Uterus (tissue), 4 donors: ENCODE measurements around the gene ADARB2. TPM values are rescaled to one million over a fixed set of nuclear protein-coding genes. Genes with fewer than 3 reads are reported as not detected.
"Not testable (repeated sequence)": the region's sequence is repeated elsewhere in the genome, so short reads cannot be mapped to it uniquely, and the experiment has no call there.

Experiments
- DNase-seq, 2 donors: peaks; one replicate each; pipeline ENCODE4 v3.0.0-alpha.2; 2019 to 2020
- H3K27ac ChIP-seq, 2 donors: fragments of 200-600 bp; sonication (generic); 1 replicate in 1 of 2; 2 replicates in 1 of 2; pipeline ENCODE4 v1.5.1; 2016 to 2018
- H3K27me3 ChIP-seq, 2 donors: fragments of 200-600 bp; sonication (generic); one replicate each; pipeline ENCODE4 v1.5.1; 2018 to 2019; ENCODE audit warnings: control low read depth in 1 of 2
- H3K36me3 ChIP-seq, 2 donors: fragments of 200-600 bp; sonication (generic); one replicate each; pipeline ENCODE4 v1.5.1; 2019; ENCODE audit warnings: control low read depth in 1 of 2
- H3K4me1 ChIP-seq, 2 donors: fragments of 200-600 bp; sonication (generic); one replicate each; pipeline ENCODE4 v1.5.1; 2018 to 2019; ENCODE audit warnings: control low read depth in 1 of 2
- H3K4me3 ChIP-seq, 2 donors: fragments of 200-600 bp; sonication (generic); 1 replicate in 1 of 2; 2 replicates in 1 of 2; pipeline ENCODE4 v1.5.1; 2018 to 2019; ENCODE audit warnings: mild to moderate bottlenecking in 1 of 2
- H3K9me3 ChIP-seq, 2 donors: fragments of 200-600 bp; sonication (generic); one replicate each; pipeline ENCODE4 v1.5.1; 2019; ENCODE audit warnings: control low read depth in 1 of 2
- POLR2A ChIP-seq, 2 donors: fragments of 450-650 bp; IDR thresholded peaks; one replicate each; pipeline ENCODE4 v1.6.1; 2016; ENCODE audit warnings: antibody characterized with exemption in 2 of 2, mild to moderate bottlenecking in 1 of 2, moderate library complexity in 1 of 2
- intact Hi-C: fragments of 100-400 bp; cut with DNase I; formaldehyde crosslinking; loops from one replicate; pipeline ENCODE4 v1.15.1; 2023; ENCODE audit warnings: low total_unique reads
- total RNA-seq, 4 donors: library from RNA; depleted of rRNA in 3 of 4; stranded (reverse); fragments of >200 nt in 3 of 4; gene quantifications; one replicate each; pipeline versions ENCODE4 v1.1.0 to v1.2.4, GENCODE V29; 2014 to 2023
- TF ChIP-seq, protein P1 (sequence below), 4 experiments: fragments of 200-600 bp in 2 of 4; fragments of 450-650 bp in 2 of 4; sonication (generic) in 2 of 4; IDR thresholded peaks; one replicate each; pipeline ENCODE4 v1.5.1; 2016 to 2019; ENCODE audit warnings: antibody characterized with exemption in 4 of 4, mild to moderate bottlenecking in 2 of 4, moderate library complexity in 1 of 4
- donor health status: DM: yes; HTN: yes; CAD: no.

The ADARB2 gene
- total RNA-seq, 4 donors from 2014 or later, result 0.76 to 2.6 (median 2.0) TPM; not detected in 1

- intact Hi-C loops, result no loop called here
- TF ChIP-seq POLR2A (IDR thresholded peaks at IDR 0.05), result no peak
- TF ChIP-seq, protein P1, sequence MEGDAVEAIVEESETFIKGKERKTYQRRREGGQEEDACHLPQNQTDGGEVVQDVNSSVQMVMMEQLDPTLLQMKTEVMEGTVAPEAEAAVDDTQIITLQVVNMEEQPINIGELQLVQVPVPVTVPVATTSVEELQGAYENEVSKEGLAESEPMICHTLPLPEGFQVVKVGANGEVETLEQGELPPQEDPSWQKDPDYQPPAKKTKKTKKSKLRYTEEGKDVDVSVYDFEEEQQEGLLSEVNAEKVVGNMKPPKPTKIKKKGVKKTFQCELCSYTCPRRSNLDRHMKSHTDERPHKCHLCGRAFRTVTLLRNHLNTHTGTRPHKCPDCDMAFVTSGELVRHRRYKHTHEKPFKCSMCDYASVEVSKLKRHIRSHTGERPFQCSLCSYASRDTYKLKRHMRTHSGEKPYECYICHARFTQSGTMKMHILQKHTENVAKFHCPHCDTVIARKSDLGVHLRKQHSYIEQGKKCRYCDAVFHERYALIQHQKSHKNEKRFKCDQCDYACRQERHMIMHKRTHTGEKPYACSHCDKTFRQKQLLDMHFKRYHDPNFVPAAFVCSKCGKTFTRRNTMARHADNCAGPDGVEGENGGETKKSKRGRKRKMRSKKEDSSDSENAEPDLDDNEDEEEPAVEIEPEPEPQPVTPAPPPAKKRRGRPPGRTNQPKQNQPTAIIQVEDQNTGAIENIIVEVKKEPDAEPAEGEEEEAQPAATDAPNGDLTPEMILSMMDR (IDR thresholded peaks at IDR 0.05), result no peak
- H3K27ac ChIP-seq, result no peak overlapping the region
- H3K4me1 ChIP-seq, result no peaks in the 10 kb centered on the region
- no peaks in the 10 kb centered on the region for H3K9me3 ChIP-seq
- no peaks in the 10 kb centered on the region for H3K36me3 ChIP-seq
- no peak for DNase-seq
- H3K4me3 ChIP-seq, result no peak overlapping the region
- H3K27me3 ChIP-seq, result no peaks in the 10 kb centered on the region
These were observed 576.6 kb downstream of the ADARB2 start for GRCh38 chr10:1160561-1161314.

DNA sequence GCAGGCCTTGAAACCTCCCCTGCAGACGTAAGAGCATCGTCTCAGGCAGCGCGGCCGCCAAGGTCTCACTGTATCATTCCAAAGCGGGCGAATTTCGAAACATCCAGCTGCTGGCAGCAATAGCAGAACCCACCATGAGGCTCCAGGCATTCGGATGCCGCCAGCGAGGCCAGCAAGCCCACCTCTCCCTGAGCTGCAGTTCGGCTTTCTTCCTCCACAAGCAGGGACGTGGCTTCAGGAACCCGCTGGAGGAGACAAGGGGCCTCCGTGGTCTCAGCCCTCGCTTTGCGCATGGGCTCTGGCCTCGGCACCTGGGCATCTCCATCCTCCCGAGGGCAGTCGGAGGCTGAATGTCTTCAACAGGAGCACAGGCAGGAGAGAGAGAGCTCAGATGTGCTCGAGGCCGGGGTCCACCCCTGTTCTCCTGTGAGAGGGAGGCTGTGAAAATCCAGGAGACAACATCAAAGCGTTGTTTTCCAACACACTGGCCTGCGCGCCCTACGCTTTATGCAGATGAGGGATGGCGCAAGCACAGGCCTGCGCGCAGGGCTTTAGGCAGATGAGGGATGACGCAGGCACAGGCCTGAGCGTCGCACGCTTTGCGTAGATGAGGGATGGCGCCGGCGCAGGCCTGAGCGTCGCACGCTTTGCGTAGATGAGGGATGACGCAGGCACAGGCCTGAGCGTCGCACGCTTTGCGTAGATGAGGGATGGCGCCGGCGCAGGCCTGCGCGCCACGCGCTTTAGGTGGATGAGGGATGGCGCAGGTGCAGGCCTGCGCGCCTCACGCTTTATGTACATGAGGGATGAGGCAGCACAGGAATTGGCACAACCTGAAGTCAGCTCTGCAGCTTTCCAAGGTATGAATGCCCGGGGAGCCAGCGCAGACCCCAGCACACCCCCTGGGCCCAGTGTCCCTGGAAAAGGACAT lies 577.9 kb downstream of the ADARB2 start:
- no peak overlapping the region for H3K4me3 ChIP-seq
- no peak for DNase-seq

GRCh38 chr10:1158536-1158935 lies 578.8 kb downstream of the ADARB2 start:
- DNase-seq, H3K9me3 ChIP-seq, H3K27ac ChIP-seq, H3K36me3 ChIP-seq, H3K4me1 ChIP-seq, H3K27me3 ChIP-seq, H3K4me3 ChIP-seq, intact Hi-C loops: not testable (repeated sequence)

More for the DNA sequence above, 577.9 kb downstream of the ADARB2 start:
- intact Hi-C loops, result no loop called here
- H3K9me3 ChIP-seq, result no peaks in the 10 kb centered on the region
- H3K36me3 ChIP-seq, result no peaks in the 10 kb centered on the region
- TF ChIP-seq, protein P1 (IDR thresholded peaks at IDR 0.05), result no peak
- TF ChIP-seq POLR2A (IDR thresholded peaks at IDR 0.05), result no peak
- H3K27ac ChIP-seq, result no peak overlapping the region
- no peaks in the 10 kb centered on the region for H3K27me3 ChIP-seq
- no peaks in the 10 kb centered on the region for H3K4me1 ChIP-seq

DNA sequence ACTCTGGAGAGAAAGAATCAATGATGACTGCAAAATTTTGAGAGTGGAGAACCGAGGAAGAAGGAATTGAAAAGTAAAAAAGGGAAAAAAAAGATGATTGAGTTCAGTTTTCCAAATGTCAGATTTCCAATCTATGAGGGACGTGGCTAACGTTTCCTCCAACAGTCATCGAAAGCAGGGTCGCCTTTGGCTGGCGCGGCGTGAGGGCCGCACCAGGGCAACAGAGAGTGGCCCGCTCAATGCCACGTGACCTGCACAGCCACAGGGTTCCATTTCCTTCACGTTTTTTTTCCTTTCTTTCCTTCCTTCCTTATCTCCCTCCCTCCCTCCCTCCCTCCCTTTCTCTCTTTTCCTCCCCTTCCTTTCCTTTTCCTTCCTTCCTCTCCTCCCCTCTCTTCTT lies 579.3 kb downstream of the ADARB2 start:
- no peak for DNase-seq
- Histone ChIP-seq H3K4me1 (no peaks in the 10 kb centered on the region), H3K27ac (no peak overlapping the region), H3K36me3 (no peaks in the 10 kb centered on the region), H3K27me3 (no peaks in the 10 kb centered on the region), H3K9me3 (no peaks in the 10 kb centered on the region), H3K4me3 (no peak overlapping the region)
- intact Hi-C loops, result no loop called here
- TF ChIP-seq, protein P1 (IDR thresholded peaks at IDR 0.05), result no peak
- no peak for TF ChIP-seq POLR2A (IDR thresholded peaks at IDR 0.05)

DNA sequence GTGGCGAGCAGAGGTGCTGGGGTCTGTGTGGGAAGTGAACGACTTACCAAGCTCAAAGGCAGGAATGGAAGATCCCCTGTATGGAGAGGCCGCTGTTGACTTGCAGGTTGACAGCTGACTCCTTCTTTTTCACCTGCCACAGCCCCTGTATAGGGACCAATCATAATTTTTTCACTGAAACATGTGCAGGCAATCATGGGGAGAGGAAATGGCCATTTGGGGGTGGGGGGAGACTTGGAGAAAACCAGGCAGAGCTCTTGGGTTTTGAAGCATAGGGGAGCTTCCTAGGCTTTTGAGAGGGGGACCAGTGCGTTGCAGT lies 579.8 kb downstream of the ADARB2 start:
- H3K4me3 ChIP-seq, result no peak overlapping the region
- no peak for TF ChIP-seq POLR2A (IDR thresholded peaks at IDR 0.05)
- TF ChIP-seq, protein P1 (IDR thresholded peaks at IDR 0.05), result no peak
- intact Hi-C loops, result no loop called here
- no peak overlapping the region for H3K27ac ChIP-seq
- H3K4me1 ChIP-seq, result no peaks in the 10 kb centered on the region
- DNase-seq, result no peak
- H3K27me3 ChIP-seq, result no peaks in the 10 kb centered on the region
- H3K36me3 ChIP-seq, result no peaks in the 10 kb centered on the region
- H3K9me3 ChIP-seq, result no peaks in the 10 kb centered on the region
